HFFc6 (cell line): Measurements from ENCODE around the gene DMBX1. TPM values are rescaled to one million over a fixed set of nuclear protein-coding genes. Genes with fewer than 3 reads are reported as not detected.

Experiments used
- DNase-seq: peaks from one replicate; pipeline ENCODE4 v3.0.0-alpha.2; 2018
- H3K27ac Mint-ChIP-seq: 2 replicates; pipeline ENCODE4 v1.8.0; 2020; ENCODE audit warnings: mild to moderate bottlenecking, mixed read lengths
- H3K27me3 Mint-ChIP-seq: 2 replicates; pipeline ENCODE4 v1.8.0; 2021; ENCODE audit warnings: mild to moderate bottlenecking, moderate library complexity, mixed read lengths; ENCODE audit not compliant: insufficient read depth
- H3K36me3 Mint-ChIP-seq: 2 replicates; pipeline ENCODE4 v1.8.0; 2021; ENCODE audit warnings: low read depth, mixed read lengths
- H3K4me1 Mint-ChIP-seq: 2 replicates; pipeline ENCODE4 v1.8.0; 2020; ENCODE audit warnings: low read depth, mixed read lengths
- H3K4me3 Mint-ChIP-seq: 2 replicates; pipeline ENCODE4 v1.8.0; 2020; ENCODE audit warnings: mild to moderate bottlenecking, moderate library complexity, mixed read lengths
- H3K9me3 Mint-ChIP-seq: 2 replicates; pipeline ENCODE4 v1.8.0; 2020; ENCODE audit warnings: mild to moderate bottlenecking, mixed read lengths
- CTCF ChIP-seq: fragments of 200-600 bp; sonication (generic); IDR thresholded peaks from 2 replicates; pipeline ENCODE4 v1.5.0; 2021; ENCODE audit warnings: antibody characterized with exemption, mild to moderate bottlenecking
- total RNA-seq, 6 experiments: library from RNA; stranded (reverse); fragmentation: NEBNext Ultra II Directional; extraction: Animal tissue kit (Norgen Biotek cat#: 25700); gene quantifications; 2 replicates in 1 of 6; 3 replicates in 5 of 6; pipeline ENCODE4 v1.2.3, GENCODE V29; 2021

DMBX1 gene
- total RNA-seq, 6 experiments from 2014 or later: not detected

GRCh38 chr1:46486432-46487015, 3.1 kb upstream of the DMBX1 start:
- no peak for TF ChIP-seq CTCF
- H3K4me1 Mint-ChIP-seq: peaks cover 6% of the 10 kb centered on the region
- H3K4me3 Mint-ChIP-seq: no peak overlapping the region
- H3K27me3 Mint-ChIP-seq: peaks cover 72% of the 10 kb centered on the region
- no peak overlapping the region for H3K27ac Mint-ChIP-seq
- H3K36me3 Mint-ChIP-seq: no peaks in the 10 kb centered on the region
- H3K9me3 Mint-ChIP-seq: no peaks in the 10 kb centered on the region
- DNase-seq: no peak

- Mint-ChIP-seq H3K4me3 (no peak overlapping the region), H3K27ac (no peak overlapping the region), H3K36me3 (no peaks in the 10 kb centered on the region), H3K4me1 (peaks cover 6% of the 10 kb centered on the region), H3K9me3 (no peaks in the 10 kb centered on the region), H3K27me3 (peaks cover 85% of the 10 kb centered on the region)
- peak; percentile 39 for TF ChIP-seq CTCF
- DNase-seq: no peak
Measured at GRCh38 chr1:46487818-46488218, 1.8 kb upstream of the DMBX1 start.

GRCh38 chr1:46488343-46489168, 1.1 kb upstream of the DMBX1 start:
- DNase-seq: no peak
- H3K9me3 Mint-ChIP-seq: no peaks in the 10 kb centered on the region
- TF ChIP-seq CTCF: no peak
- H3K4me1 Mint-ChIP-seq: peaks cover 6% of the 10 kb centered on the region
- no peak overlapping the region for H3K27ac Mint-ChIP-seq
- H3K27me3 Mint-ChIP-seq: peaks cover 87% of the 10 kb centered on the region
- H3K4me3 Mint-ChIP-seq: no peak overlapping the region; the same call in 1 of the 2 replicates
- H3K36me3 Mint-ChIP-seq: no peaks in the 10 kb centered on the region

- Mint-ChIP-seq H3K36me3 (no peaks in the 10 kb centered on the region), H3K27me3 (peaks cover 86% of the 10 kb centered on the region), H3K4me1 (peaks cover 6% of the 10 kb centered on the region), H3K4me3 (peak overlapping the region; percentile 28; the same call in 1 of the 2 replicates), H3K27ac (no peak overlapping the region), H3K9me3 (no peaks in the 10 kb centered on the region)
- no peak for TF ChIP-seq CTCF
- DNase-seq: no peak
Measured at GRCh38 chr1:46489169-46489637, 433 bp upstream of the DMBX1 start.

GRCh38 chr1:46490406-46490655, 695 bp downstream of the DMBX1 start:
- no peak for TF ChIP-seq CTCF
- Mint-ChIP-seq H3K9me3 (no peaks in the 10 kb centered on the region), H3K36me3 (no peaks in the 10 kb centered on the region), H3K27me3 (peaks cover 88% of the 10 kb centered on the region), H3K27ac (no peak overlapping the region), H3K4me1 (peaks cover 6% of the 10 kb centered on the region), H3K4me3 (no peak overlapping the region)
- no peak for DNase-seq
